Breast epithelium (tissue), 3 donors: Measurements from ENCODE around the gene CADM1.

Source experiments
- CTCF ChIP-seq, 3 donors: fragments of 450-650 bp; IDR thresholded peaks; one replicate each; pipeline ENCODE4 v1.5.1; 2016 to 2017; ENCODE audit warnings: antibody characterized with exemption in 3 of 3, mild to moderate bottlenecking in 3 of 3, moderate library complexity in 3 of 3
- POLR2A ChIP-seq: fragments of 450-650 bp; IDR thresholded peaks from one replicate; pipeline ENCODE4 v1.6.1; 2016; ENCODE audit warnings: antibody characterized with exemption, mild to moderate bottlenecking, moderate library complexity

GRCh38 chr11:115276191-115276590 is 228.0 kb downstream of the CADM1 start:
- no peak for TF ChIP-seq CTCF (IDR thresholded peaks at IDR 0.05)
- no peak for TF ChIP-seq POLR2A
